GM19395 (cell line): ENCODE data around the gene EMC1.
"Not testable (repeated sequence)": the region's sequence is repeated elsewhere in the genome, so short reads cannot be mapped to it uniquely, and the experiment has no call there.

Experiments
- ATAC-seq: cut with Tn5 transposase; IDR thresholded peaks from one replicate; pipeline ENCODE4 v1.9.1; 2021; ENCODE audit warnings: mild to moderate bottlenecking, moderate library complexity; ENCODE audit not compliant: unreplicated experiment

EMC1 gene

DNA sequence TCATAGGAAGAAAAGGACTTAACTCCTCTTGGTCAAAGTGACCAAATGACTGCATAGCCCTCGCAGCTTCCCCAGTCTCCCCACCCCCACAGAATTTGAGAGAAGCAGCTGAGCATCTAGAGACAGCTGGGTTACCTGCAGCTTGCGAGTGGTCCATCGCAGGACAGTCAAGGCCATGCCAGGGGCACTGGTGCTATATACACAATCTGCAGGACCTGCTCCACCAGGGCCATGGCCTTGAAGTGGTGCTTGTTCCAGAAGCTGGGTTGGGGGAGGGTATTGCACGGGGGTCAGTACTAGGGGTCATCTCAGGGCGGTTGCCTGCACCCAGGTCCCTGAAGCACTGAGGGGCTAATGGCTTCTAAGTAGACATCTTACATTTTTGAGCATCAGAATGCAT is 10.7 kb upstream of the EMC1 start:
- ATAC-seq = no peak

- no peak for ATAC-seq
Measured at GRCh38 chr1:19260211-19261138, 9.2 kb upstream of the EMC1 start.

DNA sequence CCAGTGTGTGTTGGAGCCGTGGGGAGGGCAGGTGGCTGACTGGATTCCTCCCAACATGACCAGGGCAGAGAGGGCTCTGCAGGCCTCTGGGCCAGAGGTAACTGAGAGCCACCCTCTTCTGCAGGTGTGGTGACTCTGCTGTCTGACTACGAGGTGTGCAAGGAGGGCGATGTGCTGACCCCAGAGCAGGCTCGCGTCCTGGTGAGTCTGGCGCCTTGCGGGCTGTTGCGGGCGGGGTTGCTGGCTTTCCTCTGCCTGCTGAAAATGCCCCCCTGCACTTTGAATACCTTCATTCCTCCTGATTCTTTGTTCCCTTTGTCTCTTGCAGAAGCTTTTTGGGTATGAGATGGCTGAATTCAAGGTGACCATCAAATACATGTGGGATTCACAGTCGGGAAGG is 7.0 kb upstream of the EMC1 start:
- no peak for ATAC-seq

GRCh38 chr1:19257178-19257914 is 6.0 kb upstream of the EMC1 start:
- ATAC-seq = no peak

- not testable (repeated sequence) for ATAC-seq
Measured at GRCh38 chr1:19256301-19256700, 5.0 kb upstream of the EMC1 start.

GRCh38 chr1:19255288-19255687 is 4.0 kb upstream of the EMC1 start:
- no peak for ATAC-seq

GRCh38 chr1:19254416-19254815 is 3.1 kb upstream of the EMC1 start:
- no peak for ATAC-seq

DNA sequence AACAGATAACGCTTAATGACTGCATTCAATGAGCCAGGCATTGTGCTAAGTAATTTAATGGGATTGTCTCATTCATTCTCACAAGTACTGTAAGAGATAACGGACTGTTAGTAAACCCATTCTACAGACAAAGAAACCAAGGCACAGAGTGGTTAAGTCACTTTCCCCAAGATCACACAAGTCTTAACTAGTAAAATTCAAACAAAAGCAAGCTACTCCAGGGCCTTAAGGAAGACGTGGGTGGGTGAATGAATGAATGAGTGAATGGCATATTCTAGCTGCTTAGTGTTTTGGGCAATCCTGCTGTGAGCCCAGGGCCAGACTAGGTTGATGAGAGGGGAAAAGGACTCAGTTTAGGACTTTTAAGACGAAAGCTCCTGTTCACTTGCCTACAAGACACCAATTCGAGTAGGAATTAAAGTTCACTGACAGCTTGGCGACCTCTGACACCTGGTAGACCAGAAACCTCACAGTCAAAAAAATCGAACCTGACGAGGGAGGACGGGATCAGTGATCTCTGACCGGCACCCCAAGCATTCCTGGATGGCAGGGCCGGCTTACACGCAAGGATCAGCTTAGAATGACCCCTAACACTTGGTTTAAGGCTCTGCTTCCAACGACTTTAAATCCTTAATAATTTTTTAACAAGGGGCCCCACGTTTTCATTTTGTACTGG is 557 bp downstream of the EMC1 start:
- no peak for ATAC-seq

DNA sequence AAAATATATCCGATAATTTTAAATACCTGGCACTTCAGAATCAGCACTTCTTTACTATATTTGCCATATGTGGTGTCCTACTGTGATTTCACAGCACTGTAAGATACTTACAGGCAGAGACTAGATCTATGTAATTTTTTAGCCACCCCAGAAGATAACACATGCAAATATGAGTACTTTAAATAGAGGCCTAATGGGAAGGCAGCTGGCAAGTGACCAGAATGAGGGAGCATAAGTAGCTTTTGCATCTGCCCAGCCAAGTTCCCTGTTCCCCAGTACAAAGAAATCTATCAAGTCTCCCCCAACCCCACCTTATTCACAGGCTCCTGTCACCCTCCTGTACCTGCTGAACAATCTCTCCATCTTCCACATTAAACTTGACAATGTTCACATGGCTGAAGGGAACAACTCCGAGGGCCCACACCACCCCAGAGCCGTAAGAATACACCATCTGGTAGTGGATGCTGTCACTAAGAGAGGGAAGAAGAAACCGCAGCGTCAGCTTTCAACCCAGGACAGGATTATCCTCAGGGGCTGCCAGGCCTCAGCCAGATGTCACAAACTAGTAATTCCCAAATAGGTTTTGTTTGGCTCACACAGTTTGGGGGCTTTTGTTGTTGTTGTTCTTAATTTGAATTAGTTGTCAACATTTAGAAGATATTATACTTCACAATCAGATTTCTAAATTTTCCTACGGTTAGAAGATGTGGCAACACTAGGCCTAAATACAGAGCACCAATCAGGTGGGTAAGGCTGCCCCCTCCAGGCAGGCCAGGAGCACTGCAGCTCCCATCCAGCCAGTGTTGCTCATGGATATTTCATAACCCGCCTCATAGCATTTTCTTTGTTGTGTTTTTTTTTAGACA is 10.4 kb downstream of the EMC1 start:
- no peak for ATAC-seq

DNA sequence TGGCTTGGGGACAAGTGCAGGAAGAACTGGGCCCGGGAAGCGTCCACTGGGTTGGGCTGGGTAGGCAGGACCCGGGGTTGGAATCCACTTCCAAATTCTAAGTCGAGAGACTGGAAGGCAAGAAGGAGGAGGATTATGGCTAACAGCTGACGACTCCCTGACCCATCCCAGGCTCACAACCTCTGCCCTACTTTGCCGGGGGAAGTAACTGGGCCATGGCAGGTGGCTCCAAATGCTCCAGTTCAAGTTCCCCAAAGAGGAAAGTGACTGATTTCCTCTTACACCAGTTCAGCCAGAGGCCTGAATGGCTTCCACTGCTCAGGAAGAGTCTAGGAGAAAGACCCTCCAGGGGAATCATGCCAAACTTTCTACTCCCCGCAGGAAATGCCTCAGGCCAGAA is 11.4 kb downstream of the EMC1 start:
- ATAC-seq = no peak

- ATAC-seq = no peak
Measured at GRCh38 chr1:19234224-19234623, 17.1 kb downstream of the EMC1 start.

DNA sequence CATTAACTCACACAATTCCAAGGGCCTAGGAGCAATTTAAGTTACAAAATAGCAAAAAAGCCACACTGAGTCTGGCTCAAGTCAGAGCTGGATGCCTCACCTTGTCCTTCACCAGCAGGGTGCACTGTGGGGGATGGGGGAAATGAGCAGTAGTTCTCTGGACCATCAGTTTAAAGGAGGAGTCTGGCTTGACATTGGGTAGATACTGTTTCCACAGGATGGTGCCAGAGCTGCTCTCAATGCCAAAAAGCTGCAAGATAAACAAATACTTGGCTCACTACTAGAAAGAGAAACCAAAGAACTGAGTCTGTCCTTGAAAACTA is 18.8 kb downstream of the EMC1 start:
- no peak for ATAC-seq

DNA sequence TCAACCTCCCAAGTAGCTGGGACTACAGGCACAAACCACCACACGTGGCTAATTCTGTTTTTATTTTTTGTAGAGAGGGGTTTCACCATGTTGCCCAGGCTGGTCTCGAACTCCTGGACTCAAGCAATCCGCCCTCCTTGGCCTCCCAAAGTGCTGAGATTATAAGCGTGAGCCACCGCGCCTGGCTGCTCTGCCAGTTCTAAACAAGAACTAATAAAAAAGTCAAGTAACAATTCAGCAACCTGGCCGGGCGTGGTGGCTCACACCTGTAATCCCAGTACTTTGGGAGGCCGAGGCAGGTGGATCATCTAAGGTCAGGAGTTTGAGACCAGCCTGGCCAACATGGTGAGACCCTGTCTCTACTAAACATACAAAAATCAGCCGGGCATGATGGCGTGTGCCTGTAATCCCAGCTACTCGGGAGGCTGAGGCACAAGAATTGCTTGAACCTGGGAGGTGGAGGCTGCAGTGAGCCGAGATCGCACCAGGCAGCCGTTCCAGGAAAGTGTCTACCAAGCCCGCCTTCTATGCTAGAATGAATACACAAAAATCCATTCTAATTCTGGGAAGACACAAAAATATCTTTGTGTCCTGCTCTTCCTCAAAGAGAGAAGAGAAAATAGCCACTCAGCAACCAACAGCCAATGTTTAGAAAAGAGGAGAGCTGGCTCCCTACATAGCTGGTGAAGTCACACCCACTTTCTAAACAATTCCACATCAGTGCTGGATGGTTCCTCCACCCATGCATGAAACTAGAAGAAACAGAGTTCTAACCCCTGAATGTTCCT is 19.4 kb downstream of the EMC1 start:
- ATAC-seq = not testable (repeated sequence)

DNA sequence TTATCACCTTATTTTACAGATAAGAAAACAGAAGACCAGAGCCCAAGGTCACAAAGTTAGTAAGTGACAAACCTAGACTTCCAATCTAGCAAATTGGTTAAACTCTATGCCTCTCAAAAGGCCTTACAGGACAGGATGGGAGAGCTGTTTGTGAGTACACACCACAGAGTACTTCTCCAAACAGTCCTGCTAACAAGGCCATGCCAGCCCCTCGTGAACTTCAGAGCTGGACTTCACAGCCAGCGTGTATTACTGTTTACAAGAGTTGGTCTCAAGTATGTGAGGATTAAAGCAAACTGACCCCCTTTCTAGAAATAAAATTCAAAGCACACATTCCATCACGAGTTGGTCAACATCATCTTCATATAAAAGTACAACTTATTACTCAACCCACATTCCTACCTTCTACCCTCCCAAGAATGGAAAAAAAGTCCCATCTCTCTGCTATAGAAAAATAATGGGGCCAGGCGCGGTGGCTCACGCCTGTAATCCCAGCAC is 21.4 kb downstream of the EMC1 start:
- ATAC-seq = no peak

- no peak for ATAC-seq
Measured at GRCh38 chr1:19229229-19229628, 22.1 kb downstream of the EMC1 start.

DNA sequence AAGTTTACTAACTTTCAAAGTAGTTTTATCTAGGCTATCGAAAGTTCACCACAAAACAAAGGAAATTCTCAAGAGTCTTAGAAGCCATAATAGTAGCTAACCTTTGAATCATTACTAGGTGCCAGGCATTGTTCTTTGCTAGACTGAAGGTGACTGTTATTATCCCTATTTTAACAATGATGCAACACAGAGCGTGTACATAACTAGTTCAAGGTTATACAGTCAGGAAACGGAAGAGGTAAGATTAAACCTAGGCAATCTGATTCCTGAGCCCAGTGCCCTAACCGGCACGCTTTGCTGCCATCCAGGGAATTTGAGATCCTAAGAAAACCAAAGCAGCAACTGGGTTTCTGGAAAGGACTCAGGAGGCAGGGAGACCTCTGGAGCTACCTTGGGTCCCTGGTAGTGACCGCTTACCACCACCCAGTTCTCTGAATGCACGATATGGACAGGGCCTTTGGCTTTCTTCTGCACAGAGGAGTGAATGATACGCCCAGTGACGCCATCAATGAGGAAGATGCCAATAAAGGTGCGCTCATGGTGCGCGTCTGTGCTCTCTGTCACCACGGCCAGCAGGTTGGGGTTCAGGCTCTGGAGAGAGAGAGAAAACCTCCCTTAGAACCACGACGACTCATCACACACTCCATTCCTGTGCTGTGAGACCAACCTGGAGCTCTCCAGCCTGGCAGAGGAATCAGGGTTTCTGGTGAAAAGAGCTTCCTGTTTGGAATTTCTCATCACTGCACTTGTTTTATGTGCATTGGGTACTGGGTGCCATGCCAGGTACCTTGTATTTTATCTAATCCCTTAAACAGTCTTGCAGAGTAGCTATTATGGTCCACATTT is 28.1 kb downstream of the EMC1 start:
- ATAC-seq = no peak

- ATAC-seq = no peak
Measured at GRCh38 chr1:19222573-19222972, 28.8 kb downstream of the EMC1 start.

DNA sequence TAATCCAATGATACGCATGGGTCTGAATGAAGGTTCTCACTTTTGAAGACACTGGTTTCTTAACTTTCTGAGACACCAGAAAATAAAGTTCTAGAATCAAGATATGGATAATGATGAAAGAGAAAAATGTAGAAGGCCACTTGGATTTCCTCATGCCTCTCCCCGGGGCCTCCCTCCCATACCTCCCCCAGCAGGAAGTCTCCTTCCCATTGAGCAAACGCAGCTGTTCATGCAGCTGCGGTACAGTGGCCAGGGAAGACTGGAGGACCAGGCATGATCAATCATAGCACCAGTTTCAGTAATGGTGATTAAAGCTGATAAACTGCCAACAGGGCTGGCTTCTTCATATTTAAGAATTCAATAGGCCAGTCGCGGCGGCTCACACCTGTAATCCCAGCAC is 30.3 kb downstream of the EMC1 start:
- ATAC-seq = no peak
